Calu3 (cell line): ENCODE measurements around the gene ARHGEF26. TPM values are rescaled to one million over a fixed set of nuclear protein-coding genes. Genes with fewer than 3 reads are reported as not detected.

ENCODE experiments used
- BruUV-seq: library from RNA; stranded (reverse); fragments of 400-500 nt; replicated peaks from 2 replicates; lab custom pipeline; 2021; lab: Mats Ljungman, UMichigan
- CTCF ChIA-PET: fragments of 300-600 bp; sonication (Branson Sonifier 250); formaldehyde crosslinking; loops from one replicate; lab custom pipeline; 2022; ENCODE audit warnings: antibody characterized with exemption; lab: Charles Lee
- DNase-seq: peaks from one replicate; pipeline ENCODE4 v3.0.0; 2022
- H3K27ac Mint-ChIP-seq: one replicate; pipeline ENCODE4 v1.8.0; 2022; ENCODE audit warnings: mixed read lengths; ENCODE audit not compliant: unreplicated experiment
- H3K27me3 Mint-ChIP-seq: one replicate; pipeline ENCODE4 v1.8.0; 2022; ENCODE audit warnings: mixed read lengths; ENCODE audit not compliant: unreplicated experiment
- H3K36me3 Mint-ChIP-seq: one replicate; pipeline ENCODE4 v1.8.0; 2022; ENCODE audit warnings: mild to moderate bottlenecking, moderate library complexity, mixed read lengths; ENCODE audit not compliant: insufficient read depth, unreplicated experiment
- H3K4me1 Mint-ChIP-seq: one replicate; pipeline ENCODE4 v1.8.0; 2022; ENCODE audit warnings: mild to moderate bottlenecking, low read depth, mixed read lengths; ENCODE audit not compliant: unreplicated experiment
- H3K4me3 Mint-ChIP-seq: one replicate; pipeline ENCODE4 v1.8.0; 2022; ENCODE audit warnings: mild to moderate bottlenecking, low read depth, moderate library complexity, mixed read lengths; ENCODE audit not compliant: unreplicated experiment
- H3K9me3 Mint-ChIP-seq: one replicate; pipeline ENCODE4 v1.8.0; 2022; ENCODE audit warnings: low read depth, mixed read lengths; ENCODE audit not compliant: unreplicated experiment
- intact Hi-C: fragments of 100-400 bp; cut with micrococcal nuclease; formaldehyde crosslinking; loops from one replicate; pipeline ENCODE4 v1.10.0; 2022; ENCODE audit not compliant: unreplicated experiment
- total RNA-seq: library from RNA; stranded (reverse); gene quantifications from 2 replicates; pipeline ENCODE4 v1.2.3, GENCODE V29; 2022
- TF ChIP-seq, protein P1 (sequence below): fragments of 200-600 bp; IDR thresholded peaks from one replicate; pipeline ENCODE4 v1.8.0; 2022; ENCODE audit warnings: antibody characterized with exemption; ENCODE audit not compliant: unreplicated experiment

Gene ARHGEF26
- total RNA-seq, 1 experiment from 2014 or later = 21.4 TPM

DNA sequence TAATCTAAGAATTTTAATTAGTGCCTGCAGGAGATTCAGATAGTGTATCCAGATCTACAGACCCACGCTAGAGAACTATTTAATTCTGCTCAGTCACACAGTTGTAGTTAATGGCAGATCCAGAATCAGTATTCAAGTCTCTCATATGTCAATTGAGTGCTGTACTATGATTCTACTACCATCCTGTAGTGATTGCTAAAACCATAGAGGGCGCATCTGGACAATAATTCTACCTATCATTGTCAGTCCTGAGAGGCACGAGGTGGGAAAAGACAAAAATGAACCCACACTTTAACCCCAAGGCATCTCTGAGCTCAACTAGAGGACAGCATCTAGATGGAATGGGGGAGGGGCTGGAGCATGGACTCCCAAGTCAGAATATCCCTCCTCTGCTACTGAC is 180.4 kb downstream of the ARHGEF26 start:
- BruUV-seq = no TSS peak
- no peak overlapping the region for H3K4me3 Mint-ChIP-seq
- intact Hi-C loops = no loop called here
- CTCF ChIA-PET = interaction anchor here (0.7 to 0.8 kb wide), 2 partner anchors 12 to 231 kb away, joined by 3 to 4 read pairs; no protein-coding TSS in a partner anchor
- no peak overlapping the region for H3K27ac Mint-ChIP-seq
- no peaks in the 10 kb centered on the region for H3K9me3 Mint-ChIP-seq
- peaks cover 59% of the 10 kb centered on the region for H3K36me3 Mint-ChIP-seq
- H3K27me3 Mint-ChIP-seq = no peaks in the 10 kb centered on the region
- no peak for DNase-seq
- TF ChIP-seq, protein P1, sequence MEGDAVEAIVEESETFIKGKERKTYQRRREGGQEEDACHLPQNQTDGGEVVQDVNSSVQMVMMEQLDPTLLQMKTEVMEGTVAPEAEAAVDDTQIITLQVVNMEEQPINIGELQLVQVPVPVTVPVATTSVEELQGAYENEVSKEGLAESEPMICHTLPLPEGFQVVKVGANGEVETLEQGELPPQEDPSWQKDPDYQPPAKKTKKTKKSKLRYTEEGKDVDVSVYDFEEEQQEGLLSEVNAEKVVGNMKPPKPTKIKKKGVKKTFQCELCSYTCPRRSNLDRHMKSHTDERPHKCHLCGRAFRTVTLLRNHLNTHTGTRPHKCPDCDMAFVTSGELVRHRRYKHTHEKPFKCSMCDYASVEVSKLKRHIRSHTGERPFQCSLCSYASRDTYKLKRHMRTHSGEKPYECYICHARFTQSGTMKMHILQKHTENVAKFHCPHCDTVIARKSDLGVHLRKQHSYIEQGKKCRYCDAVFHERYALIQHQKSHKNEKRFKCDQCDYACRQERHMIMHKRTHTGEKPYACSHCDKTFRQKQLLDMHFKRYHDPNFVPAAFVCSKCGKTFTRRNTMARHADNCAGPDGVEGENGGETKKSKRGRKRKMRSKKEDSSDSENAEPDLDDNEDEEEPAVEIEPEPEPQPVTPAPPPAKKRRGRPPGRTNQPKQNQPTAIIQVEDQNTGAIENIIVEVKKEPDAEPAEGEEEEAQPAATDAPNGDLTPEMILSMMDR = no peak
- H3K4me1 Mint-ChIP-seq = no peaks in the 10 kb centered on the region

DNA sequence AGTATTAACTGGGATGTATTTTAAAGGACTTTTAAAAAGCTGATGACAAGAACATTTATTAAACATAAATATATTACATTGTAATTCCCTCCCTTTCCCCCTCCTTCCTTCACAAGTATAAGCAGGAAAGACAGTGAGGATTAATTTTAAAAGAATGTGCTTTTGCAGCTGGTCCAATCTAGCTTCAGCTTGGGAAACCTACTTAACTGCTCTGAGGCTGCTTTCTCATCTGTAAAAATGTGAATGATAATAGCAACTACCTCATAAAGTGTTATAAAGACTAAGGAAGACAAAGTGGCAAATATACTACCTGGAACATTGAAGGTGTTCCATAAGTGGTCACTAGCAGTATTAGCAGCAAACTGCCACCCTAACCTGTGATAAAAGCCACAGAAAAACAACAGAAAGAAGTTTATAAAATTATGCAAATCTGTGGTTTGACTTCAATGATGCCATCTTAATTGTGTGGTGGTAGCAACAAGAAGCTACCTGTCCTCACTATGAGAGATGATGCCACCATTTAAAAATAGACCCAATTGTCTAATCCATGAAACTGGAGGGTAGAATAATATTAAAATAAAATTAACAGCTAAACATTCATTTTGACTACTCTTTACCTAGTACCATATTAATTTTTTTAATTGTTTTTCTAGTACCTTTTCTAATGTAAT is 183.1 kb downstream of the ARHGEF26 start:
- no peak for DNase-seq
- CTCF ChIA-PET = no interaction called here
- no peak overlapping the region for H3K4me3 Mint-ChIP-seq
- BruUV-seq = no TSS peak
- no peaks in the 10 kb centered on the region for H3K4me1 Mint-ChIP-seq
- no peak overlapping the region for H3K27ac Mint-ChIP-seq
- H3K36me3 Mint-ChIP-seq = peaks cover 67% of the 10 kb centered on the region
- TF ChIP-seq, protein P1 = no peak
- no peaks in the 10 kb centered on the region for H3K27me3 Mint-ChIP-seq
- intact Hi-C loops = no loop called here
- no peaks in the 10 kb centered on the region for H3K9me3 Mint-ChIP-seq

DNA sequence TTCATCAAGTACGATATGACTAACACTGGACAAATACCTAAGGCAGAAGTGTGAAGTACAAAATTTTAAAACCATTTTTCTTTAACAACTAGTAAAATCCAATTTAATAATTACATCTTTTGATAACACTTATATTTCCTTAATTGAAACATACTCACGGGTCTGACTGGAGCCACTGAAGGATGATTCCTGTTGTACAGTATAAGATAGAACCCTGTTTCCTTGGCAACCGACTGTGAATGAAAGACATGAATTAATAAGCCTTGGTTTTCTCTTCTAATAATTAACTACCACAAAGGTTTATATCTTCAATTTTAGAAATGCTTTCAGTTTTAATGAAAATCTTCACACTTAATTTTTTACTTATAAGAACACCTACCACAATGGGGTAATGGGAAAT is 183.7 kb downstream of the ARHGEF26 start:
- DNase-seq = no peak
- CTCF ChIA-PET = no interaction called here
- TF ChIP-seq, protein P1 = no peak
- no peaks in the 10 kb centered on the region for H3K9me3 Mint-ChIP-seq
- H3K27me3 Mint-ChIP-seq = no peaks in the 10 kb centered on the region
- no peak overlapping the region for H3K27ac Mint-ChIP-seq
- H3K36me3 Mint-ChIP-seq = peaks cover 67% of the 10 kb centered on the region
- H3K4me3 Mint-ChIP-seq = no peak overlapping the region
- intact Hi-C loops = no loop called here
- peaks cover 5% of the 10 kb centered on the region for H3K4me1 Mint-ChIP-seq
- BruUV-seq = no TSS peak

DNA sequence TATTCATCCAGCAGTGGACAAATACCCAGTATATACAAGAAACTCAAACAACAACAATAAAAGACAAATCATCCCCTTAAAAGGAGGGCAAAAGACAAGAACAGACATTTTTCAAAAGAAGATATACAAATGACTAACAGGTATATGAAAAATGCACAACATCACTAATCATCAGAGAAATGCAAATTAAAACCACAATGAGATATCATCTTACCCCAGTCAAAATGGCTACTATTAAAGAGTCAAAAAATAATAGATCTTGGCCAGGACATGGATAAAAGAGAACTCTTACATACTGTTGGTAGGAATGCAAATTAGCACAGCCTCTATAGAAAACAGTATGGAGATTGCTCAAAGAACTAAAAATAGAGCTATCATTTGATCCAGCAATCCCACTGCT is 186.2 kb downstream of the ARHGEF26 start:
- DNase-seq = no peak
- Mint-ChIP-seq H3K27me3 (no peaks in the 10 kb centered on the region), H3K4me3 (no peak overlapping the region), H3K36me3 (peaks cover 60% of the 10 kb centered on the region), H3K27ac (no peak overlapping the region), H3K4me1 (peaks cover 6% of the 10 kb centered on the region), H3K9me3 (no peaks in the 10 kb centered on the region)
- intact Hi-C loops = no loop called here
- TF ChIP-seq, protein P1 = no peak
- no TSS peak for BruUV-seq
- CTCF ChIA-PET = no interaction called here

Other genes starting within 250 kb of the ARHGEF26 start
- gene DHX36, start 203.1 kb downstream of the ARHGEF26 start, total RNA-seq = 127 and 134 TPM in 2 replicates